Neutrophil (primary cell): ENCODE results near the gene SLC25A44.
"Not testable (repeated sequence)": the region's sequence is repeated elsewhere in the genome, so short reads cannot be mapped to it uniquely, and the experiment has no call there.

Experiments used
- H3K27ac ChIP-seq: fragments of 200-600 bp; sonication (generic); 2 replicates; pipeline ENCODE4 v1.5.1; 2016; ENCODE audit warnings: mild to moderate bottlenecking, moderate library complexity
- H3K27me3 ChIP-seq: fragments of 200-600 bp; sonication (generic); 2 replicates; pipeline ENCODE4 v1.6.0; 2016; ENCODE audit warnings: mild to moderate bottlenecking
- H3K36me3 ChIP-seq: fragments of 200-600 bp; sonication (generic); 2 replicates; pipeline ENCODE4 v1.5.1; 2017
- H3K4me1 ChIP-seq, 2 experiments: fragments of 200-600 bp in 1 of 2; sonication (generic) in 1 of 2; 1 replicate in 1 of 2; 2 replicates in 1 of 2; pipeline versions ENCODE4 v1.5.1 to v1.6.1; 2013 to 2016; ENCODE audit warnings: low read depth in 1 of 2, low read length in 1 of 2, mild to moderate bottlenecking in 1 of 2, moderate library complexity in 1 of 2; ENCODE audit not compliant: control insufficient read depth in 1 of 2, insufficient read depth in 1 of 2
- H3K4me3 ChIP-seq, 2 experiments: fragments of 200-600 bp in 1 of 2; sonication (generic) in 1 of 2; 1 replicate in 1 of 2; 2 replicates in 1 of 2; pipeline ENCODE4 v1.5.1; 2013 to 2016; ENCODE audit warnings: low read depth in 1 of 2, low read length in 1 of 2, mild to moderate bottlenecking in 1 of 2, moderate library complexity in 1 of 2
- H3K9me3 ChIP-seq: fragments of 200-600 bp; sonication (generic); 2 replicates; pipeline ENCODE4 v1.5.1; 2016
- TF ChIP-seq, protein P1 (sequence below): fragments of 200-600 bp; sonication (generic); IDR thresholded peaks from 2 replicates; pipeline ENCODE4 v1.5.1; 2016; ENCODE audit warnings: antibody characterized with exemption

SLC25A44 gene

DNA sequence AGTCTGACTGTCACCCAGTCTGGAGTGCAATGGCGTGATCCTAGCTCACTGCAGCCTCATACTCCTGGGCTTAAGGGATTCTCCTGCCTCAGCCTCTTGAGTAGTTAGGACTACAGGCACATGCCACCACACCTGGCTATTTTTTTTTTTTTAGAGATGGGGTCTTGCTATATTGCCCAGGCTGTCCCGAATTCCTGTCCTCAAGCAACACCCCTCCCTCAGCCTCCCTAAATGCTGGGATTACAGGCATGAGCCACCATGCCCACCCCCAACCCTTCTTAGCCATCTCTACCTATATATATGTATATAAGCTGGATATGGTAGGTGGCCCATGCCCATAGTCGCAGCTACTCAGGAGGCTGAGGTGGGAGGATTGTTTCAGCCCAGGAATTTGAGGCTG is 13.4 kb upstream of the SLC25A44 start:
- TF ChIP-seq, protein P1, sequence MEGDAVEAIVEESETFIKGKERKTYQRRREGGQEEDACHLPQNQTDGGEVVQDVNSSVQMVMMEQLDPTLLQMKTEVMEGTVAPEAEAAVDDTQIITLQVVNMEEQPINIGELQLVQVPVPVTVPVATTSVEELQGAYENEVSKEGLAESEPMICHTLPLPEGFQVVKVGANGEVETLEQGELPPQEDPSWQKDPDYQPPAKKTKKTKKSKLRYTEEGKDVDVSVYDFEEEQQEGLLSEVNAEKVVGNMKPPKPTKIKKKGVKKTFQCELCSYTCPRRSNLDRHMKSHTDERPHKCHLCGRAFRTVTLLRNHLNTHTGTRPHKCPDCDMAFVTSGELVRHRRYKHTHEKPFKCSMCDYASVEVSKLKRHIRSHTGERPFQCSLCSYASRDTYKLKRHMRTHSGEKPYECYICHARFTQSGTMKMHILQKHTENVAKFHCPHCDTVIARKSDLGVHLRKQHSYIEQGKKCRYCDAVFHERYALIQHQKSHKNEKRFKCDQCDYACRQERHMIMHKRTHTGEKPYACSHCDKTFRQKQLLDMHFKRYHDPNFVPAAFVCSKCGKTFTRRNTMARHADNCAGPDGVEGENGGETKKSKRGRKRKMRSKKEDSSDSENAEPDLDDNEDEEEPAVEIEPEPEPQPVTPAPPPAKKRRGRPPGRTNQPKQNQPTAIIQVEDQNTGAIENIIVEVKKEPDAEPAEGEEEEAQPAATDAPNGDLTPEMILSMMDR, result no peak
- H3K9me3 ChIP-seq, result no peaks in the 10 kb centered on the region
- H3K27me3 ChIP-seq, result no peaks in the 10 kb centered on the region
- no peak overlapping the region for H3K27ac ChIP-seq
- no peaks in the 10 kb centered on the region for H3K4me1 ChIP-seq
- H3K4me3 ChIP-seq, result no peak overlapping the region
- H3K36me3 ChIP-seq, result peaks cover 81% of the 10 kb centered on the region

DNA sequence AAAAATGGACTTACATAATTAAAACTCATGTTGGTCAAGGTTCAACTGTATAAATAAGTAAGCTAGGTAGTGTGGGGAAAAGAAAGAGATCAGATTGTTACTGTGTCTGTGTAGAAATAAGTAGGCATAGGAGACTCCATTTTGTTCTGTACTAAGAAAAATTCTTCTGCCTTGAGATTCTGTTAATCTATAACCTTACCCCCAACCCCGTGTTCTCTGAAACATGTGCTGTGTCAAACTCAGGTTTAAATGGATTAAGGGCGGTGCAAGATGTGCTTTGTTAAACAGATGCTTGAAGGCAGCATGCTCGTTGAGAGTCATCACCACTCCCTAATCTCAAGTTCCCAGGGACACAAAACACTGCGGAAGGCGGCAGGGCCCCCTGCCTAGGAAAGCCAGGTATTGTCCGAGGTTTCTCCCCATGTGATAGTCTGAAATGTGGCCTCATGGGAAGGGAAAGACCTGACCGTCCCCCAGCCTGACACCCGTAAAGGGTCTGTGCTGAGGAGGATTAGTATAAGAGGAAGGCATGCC is 12.4 kb upstream of the SLC25A44 start:
- not testable (repeated sequence) for H3K4me1 ChIP-seq, H3K9me3 ChIP-seq, H3K27ac ChIP-seq, H3K4me3 ChIP-seq, H3K27me3 ChIP-seq
- H3K36me3 ChIP-seq, result peaks cover 76% of the 10 kb centered on the region

DNA sequence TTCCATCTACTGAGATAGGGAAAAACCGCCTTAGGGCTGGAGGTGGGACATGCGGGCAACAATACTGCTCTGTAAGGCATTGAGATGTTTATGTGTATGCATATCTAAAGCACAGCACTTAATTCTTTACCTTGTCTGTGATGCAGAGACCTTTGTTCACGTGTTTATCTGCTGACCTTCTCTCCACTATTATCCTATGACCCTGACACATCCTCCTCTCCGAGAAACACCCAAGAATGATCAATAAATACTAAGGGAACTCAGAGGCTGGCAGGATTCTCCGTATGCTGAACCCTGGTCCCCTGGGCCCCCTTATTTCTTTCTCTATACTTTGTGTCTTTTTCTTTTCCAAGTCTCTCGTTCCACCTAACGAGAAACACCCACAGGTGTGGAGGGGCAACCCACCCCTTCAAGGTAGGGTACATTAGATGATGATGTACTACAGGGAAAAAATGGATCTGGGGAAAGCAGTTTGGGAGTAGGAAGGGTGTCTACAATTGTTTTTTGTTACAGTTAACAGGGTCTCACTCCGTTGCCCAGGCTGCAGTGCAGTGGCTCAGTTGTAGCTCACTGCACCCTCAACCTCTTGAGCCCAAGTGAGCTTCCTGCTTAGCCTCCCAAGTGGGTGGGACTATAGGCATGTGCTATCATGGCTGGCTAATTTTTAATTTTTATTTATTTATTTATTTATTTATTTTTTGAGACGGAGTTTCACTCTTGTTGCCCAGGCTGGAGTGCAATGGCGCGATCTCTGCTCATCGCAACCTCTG is 11.7 kb upstream of the SLC25A44 start:
- peaks cover 68% of the 10 kb centered on the region for H3K36me3 ChIP-seq
- not testable (repeated sequence) for H3K9me3 ChIP-seq, H3K27ac ChIP-seq, H3K27me3 ChIP-seq, H3K4me1 ChIP-seq, H3K4me3 ChIP-seq

- H3K27me3 ChIP-seq, H3K9me3 ChIP-seq, H3K4me3 ChIP-seq: not testable (repeated sequence)
- peaks cover 45% of the 10 kb centered on the region for H3K36me3 ChIP-seq
- peak overlapping the region; percentile 4 for H3K27ac ChIP-seq
- H3K4me1 ChIP-seq, result peaks cover 12 to 14% of the 10 kb centered on the region in 2 experiments
Measured at GRCh38 chr1:156186347-156187177, 7.3 kb upstream of the SLC25A44 start.

DNA sequence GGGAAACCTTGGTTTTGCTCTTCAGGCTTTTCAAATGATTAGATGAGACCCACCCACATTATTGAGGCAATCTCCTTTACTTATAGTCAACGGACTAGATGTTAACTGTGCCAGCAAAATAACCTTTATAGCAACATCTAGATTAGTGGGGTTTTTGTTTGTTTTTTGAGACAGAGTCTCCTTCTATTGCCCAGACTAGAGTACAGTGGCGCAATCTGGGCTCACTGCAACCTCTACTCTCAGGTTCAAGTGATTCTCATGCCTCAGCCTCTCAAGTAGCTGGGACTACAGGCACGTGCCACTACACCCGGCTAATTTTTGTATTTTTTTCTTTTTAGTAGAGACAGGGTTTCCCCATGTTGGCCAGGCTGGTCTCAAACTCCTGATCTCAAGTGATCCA is 3.6 kb upstream of the SLC25A44 start:
- peak overlapping the region; percentile 18 for H3K27ac ChIP-seq
- H3K27me3 ChIP-seq, H3K4me3 ChIP-seq, H3K9me3 ChIP-seq: not testable (repeated sequence)
- H3K36me3 ChIP-seq, result peaks cover 14% of the 10 kb centered on the region
- H3K4me1 ChIP-seq, result peaks cover 37 to 39% of the 10 kb centered on the region in 2 experiments

DNA sequence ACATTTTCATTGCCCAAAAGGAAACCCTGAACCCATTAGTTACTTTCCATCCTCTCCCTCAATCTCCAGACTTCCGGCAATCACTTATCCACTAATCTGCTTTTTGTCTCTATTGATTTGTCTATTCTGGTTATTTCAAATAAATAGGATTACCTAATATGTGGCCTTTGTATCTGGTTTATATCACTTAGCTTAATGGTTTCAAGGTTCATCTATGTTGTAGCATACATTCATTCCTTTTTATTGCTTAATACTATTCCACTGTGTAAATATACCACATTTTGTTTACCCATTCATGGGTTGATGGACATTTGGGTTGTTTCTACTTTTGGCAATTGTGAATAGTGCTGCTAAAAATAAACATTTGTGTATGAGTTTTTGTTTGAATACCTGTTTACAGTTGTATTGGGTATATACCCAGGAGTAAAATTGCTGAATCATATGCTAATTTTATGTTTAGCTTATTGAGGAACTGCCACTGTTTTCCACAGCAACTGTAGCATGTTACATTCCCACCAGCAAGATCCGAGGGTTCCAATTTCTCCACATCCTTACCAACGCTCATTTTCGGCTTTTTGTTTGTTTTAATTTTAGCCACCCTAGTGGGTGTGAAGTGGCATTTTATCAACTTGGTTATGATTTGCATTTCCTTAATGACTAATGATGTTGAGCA is 2.5 kb upstream of the SLC25A44 start:
- no peaks in the 10 kb centered on the region for H3K27me3 ChIP-seq
- no peaks in the 10 kb centered on the region for H3K9me3 ChIP-seq
- H3K27ac ChIP-seq, result peak overlapping the region; percentile 70
- TF ChIP-seq, protein P1, result no peak
- H3K36me3 ChIP-seq, result peaks cover 19% of the 10 kb centered on the region
- H3K4me1 ChIP-seq, result peaks cover 42 to 46% of the 10 kb centered on the region in 2 experiments
- peak overlapping the region in 1 of 2 experiments; percentile 13 for H3K4me3 ChIP-seq

- TF ChIP-seq, protein P1, result no peak
- Histone ChIP-seq H3K4me1 (peaks cover 52 to 58% of the 10 kb centered on the region in 2 experiments), H3K27me3 (no peaks in the 10 kb centered on the region), H3K27ac (peak overlapping the region; percentile 83), H3K9me3 (no peaks in the 10 kb centered on the region), H3K36me3 (peaks cover 35% of the 10 kb centered on the region), H3K4me3 (peak overlapping the region; percentile 82 to 100)
Measured at GRCh38 chr1:156193208-156193487, 756 bp upstream of the SLC25A44 start.
